Skeletal muscle cell (primary cell): ENCODE data around the gene FAM149B1.

Source experiments
- DNase-seq: peaks from one replicate; pipeline ENCODE4 v3.0.0-alpha.2; 2010; ENCODE audit warnings: low read depth
- H3K4me3 ChIP-seq: 2 replicates; pipeline ENCODE4 v1.5.1; 2011; ENCODE audit warnings: low read depth, mild to moderate bottlenecking, control low read depth, low read length, moderate library complexity

Gene FAM149B1

DNA sequence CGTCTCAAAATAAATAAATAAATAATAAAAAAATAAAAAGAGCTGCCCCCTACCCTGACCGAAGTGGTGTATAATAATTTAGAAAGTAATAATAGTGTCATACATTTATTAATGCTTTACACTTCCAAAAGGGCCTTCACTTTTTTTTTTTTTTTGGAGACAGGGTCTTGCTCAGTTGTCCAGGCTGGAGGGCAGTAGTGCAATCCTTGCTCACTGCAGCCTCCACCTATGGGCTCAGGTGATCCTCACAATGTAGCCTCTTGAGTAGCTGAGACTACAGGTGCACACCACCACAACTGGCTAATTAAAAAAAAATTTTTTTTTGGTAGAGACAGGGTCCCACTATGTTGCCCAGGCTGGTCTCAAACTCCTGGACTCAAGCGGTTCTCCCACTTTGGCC lies 1.4 kb downstream of the FAM149B1 start:
- H3K4me3 ChIP-seq: no peak overlapping the region
- no peak for DNase-seq

DNA sequence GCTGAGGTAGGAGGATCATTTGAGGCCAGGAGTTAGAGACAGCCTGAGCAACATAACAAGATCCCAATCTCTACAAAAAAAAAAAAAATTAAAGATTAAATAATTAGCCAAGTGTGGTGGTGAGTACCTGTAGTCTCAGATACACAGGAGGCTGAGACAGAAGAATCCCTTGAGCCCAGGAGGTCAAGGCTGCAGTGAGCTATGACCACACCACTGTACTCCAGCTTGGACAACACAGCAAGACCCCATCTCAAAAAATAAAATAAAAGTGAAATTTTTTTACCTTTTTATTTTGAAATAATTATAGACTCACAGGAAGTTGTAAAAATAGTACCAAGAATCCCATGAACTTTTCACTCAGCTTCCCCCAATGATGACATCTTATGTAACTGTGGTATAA lies 4.9 kb downstream of the FAM149B1 start:
- no peak for DNase-seq
- no peak overlapping the region for H3K4me3 ChIP-seq

DNA sequence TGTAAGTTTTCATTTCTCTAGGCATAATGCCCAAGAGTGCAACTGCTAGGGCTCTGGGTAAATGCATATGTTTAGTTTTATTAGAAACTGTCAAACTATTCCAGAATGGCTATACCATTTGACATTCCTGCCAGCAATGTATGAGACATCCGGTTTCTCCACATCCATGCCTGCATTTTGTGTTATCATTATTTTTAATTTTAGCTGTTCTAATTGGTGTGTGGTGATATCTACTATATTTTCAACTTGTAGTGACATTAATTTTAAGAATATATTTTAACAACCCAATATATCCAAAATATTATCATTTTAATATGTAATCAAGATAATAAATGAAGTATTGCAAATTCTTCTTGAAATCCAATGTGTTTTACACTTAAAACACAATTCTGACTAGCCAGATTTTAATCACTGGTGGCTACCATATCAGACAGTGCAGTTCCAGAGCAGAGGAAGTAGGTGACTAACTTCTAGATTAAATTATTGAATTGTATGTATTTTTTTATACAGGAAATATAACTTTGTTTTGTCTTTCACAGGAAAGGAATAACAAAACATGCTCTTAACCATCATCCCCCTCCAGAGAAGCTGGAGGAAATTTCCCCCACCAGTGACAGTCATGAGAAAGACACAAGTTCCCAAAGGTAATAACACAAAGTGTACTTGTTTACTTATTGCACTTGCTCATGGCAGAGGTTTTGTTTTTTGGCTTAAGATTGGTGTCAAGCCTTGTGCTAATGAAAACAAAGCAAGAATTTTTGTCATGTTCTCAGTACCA lies 6.4 kb downstream of the FAM149B1 start:
- H3K4me3 ChIP-seq: no peak overlapping the region
- DNase-seq: no peak

DNA sequence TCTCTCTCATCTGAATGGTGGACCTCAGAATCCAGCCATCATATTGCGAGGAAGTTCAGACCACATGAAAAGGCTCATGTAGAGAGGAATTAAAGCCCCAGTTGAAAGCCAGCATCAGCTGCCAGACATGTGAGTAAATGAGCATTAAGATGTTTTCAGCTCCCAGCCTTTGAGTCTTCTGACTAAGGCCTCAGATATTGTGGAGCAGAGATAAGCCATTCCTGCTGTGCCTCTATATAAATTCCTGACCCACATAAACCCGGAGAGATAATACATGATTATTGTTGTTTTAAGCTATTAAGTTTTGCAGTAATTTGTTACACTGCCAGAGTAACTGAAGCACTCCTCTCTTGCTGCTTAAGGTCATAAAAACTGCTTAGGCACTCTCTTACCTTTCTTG lies 14.6 kb downstream of the FAM149B1 start:
- H3K4me3 ChIP-seq: no peak overlapping the region
- no peak for DNase-seq

DNA sequence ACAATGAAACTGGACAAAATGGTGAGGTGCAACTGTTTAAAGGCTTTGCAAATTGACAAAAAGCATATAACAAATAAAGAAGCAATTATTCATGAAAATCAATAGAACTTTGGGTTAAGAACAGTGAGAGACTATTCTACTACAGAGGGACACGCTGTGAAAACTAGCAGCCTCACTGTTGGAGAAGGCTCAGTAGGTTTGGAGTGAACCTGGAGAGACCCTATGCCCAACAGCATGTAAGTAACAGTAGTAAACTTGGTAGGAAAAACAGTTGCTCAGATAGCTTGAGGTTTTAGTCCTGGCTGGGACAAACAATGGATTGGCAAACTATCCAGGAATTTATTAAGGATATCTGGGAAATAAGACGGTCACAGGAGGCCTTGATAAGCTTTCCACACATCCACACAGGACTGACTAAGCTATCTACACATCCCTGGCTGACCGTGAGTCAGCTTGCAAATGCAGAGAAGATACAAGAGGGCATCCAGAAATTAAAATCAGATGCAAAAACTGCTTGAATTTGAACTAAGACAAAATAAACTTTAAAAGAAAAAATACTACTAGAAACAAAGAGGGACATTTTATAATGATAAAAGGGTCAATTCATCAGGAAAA lies 15.9 kb downstream of the FAM149B1 start:
- no peak for DNase-seq
- H3K4me3 ChIP-seq: no peak overlapping the region

DNA sequence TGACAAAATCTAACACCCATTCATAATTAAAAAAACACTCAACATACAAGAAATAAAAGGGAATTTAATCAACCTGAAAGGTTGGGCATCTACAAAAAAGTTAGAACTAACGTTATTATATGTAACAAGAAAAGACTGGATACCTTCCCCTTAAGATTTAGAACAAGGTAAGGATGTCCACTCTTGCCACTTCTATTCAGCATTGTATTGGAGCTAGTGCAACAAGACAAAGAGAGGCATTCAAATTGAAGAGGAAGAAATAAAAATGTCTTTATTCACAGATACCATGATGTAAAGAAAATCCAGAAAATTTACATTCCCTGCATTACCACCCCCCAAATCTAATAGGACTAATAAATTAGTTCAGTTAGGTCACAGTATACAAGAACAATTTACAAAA lies 18.3 kb downstream of the FAM149B1 start:
- no peak for DNase-seq
- no peak overlapping the region for H3K4me3 ChIP-seq

DNA sequence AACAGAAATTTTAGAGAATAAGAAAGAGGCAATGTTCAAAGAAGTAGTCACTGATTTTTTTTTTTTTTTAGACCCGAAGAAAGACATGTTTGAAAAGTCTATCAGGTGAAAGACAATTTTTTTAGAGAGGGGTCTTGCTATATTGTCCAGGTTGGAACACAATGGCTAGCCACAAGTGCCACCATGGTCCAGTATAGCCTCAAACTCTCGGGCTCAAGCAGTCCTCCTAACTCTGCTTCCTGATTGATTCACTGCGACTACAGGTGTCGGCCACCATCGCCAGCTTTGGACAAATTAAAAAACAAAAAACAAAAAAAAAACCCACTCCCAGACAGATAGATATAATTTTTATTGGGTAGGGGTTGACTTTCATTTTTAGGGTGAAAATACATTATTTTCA lies 22.3 kb downstream of the FAM149B1 start:
- H3K4me3 ChIP-seq: no peak overlapping the region
- no peak for DNase-seq

DNA sequence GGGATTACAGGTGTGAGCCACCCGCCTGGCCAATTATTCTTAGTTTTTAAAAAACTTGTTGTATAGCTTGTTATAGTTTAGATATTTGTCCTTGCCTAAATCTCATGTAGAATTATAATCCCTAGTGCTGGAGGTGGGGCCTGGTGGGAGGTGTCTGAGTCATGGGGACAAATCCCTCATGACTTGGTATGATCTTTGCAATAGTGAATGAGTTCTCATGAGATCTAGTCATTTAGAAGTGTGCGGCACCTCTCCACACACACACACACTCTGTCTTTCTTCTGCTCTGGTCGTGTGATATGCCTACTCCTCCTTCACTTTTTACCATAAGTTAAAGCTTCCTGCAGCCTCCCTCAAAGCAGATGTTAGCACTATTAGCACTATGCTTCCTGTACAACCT lies 37.2 kb downstream of the FAM149B1 start:
- DNase-seq: no peak
- H3K4me3 ChIP-seq: no peak overlapping the region

DNA sequence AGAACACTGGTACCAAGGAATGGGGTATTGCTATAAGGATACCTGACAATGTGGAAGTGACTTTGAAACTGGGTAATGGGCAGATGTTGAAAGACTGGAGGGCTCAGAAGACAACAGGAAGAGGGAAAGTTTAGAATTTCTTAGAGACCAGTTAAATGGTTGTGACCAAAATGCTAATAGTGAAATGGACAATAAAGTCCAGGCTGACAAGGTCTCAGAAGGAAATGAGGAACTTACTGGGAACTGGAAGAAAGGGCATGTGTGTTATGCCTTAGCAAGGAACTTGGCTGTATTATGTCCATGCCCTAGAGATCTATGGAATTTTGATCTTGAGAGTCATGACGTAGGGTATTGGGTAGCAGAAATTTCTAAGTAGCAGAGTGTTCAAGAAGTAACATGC lies 38.0 kb downstream of the FAM149B1 start:
- DNase-seq: no peak
- H3K4me3 ChIP-seq: no peak overlapping the region

DNA sequence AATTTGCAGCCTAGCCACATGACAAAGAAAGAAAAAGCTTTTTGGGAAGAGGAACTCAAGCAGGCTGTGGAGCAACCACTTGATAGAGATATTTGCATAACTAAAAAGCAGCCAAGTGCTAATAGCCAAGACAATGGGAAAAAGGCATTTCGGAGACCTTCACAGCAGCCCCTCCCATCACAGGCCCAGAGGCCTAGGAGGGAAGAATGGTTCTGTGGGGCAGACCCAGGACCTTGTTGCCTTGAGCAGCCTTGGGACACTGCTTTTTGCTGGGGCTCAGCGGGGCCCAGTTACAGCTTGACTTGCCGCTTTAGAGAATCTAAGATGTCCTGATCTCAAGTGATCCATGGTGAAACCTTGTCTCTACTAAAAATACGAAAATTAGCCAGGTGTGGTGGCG lies 38.5 kb downstream of the FAM149B1 start:
- no peak for DNase-seq
- no peak overlapping the region for H3K4me3 ChIP-seq

DNA sequence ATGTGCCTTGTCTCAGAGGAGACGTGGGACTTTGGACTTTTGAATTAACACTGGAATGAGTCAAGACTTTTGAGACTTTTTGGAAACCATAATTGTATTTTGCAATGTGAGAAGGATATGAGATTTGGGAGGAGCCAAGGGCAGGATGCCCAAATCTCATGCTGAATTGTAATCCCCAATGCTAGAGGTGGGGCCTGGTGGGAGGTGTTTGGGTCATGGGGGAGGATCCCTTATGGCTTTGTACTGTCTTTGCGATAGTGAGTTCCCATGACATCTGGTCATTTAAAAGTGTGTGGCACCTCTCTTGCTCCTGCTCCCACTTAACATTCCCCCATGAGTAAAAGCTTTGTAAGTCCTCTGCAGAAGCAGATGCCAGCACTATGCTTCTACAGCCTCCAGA lies 40.0 kb downstream of the FAM149B1 start:
- no peak overlapping the region for H3K4me3 ChIP-seq
- no peak for DNase-seq

DNA sequence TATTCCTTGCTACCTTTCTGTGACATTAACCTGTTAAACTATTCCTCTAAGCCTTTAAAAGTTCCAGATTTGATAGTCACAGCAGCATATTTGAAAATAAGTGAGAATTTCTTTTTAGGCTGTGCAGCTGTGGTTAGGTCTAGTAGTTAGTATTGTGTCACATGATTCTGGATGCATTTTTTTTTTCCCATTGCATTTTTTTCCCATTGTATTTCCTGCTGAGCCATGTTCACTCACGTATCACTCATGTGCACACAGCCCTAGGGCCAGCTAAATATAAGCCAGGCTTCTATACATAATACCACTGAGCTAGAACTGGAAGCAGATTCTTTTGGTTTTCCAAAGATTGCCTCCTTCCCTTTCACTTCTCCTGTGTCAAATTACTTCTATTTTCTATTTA lies 41.8 kb downstream of the FAM149B1 start:
- no peak for DNase-seq

DNA sequence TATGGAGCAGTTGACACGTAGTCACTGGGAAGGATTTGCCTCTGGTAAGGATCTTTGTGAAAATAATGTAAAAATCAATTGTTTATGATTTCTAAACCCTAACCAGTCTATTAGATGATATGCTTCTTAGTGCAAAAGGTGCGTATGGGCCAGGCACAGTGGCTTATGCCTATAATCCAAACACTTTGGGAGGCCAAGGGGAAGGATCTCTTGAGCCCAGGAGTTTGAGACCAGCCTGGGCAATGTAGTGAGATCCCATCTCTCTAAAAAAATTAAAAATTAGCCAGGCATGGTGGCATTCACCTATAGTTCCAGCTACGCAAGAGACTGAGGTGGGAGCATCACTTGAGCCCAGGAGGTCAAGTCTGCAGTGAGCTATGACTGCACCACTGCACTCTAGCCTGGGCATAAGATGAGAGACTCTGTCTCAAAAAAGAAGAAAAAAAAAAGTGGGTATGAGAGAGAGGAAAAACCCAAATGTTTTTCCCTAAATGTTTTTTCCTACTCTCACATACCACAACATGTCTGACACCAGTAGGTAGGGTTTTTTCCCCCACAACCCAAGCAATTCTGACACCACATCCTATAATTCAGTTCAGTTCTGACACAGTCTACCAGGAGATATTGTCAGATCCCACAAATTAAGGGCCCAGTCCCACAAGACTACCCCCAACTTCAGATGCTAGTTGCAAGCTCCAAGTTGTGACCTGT lies 42.6 kb downstream of the FAM149B1 start:
- no peak overlapping the region for H3K4me3 ChIP-seq
- no peak for DNase-seq

More for the DNA sequence above, 41.8 kb downstream of the FAM149B1 start:
- H3K4me3 ChIP-seq: no peak overlapping the region

DNA sequence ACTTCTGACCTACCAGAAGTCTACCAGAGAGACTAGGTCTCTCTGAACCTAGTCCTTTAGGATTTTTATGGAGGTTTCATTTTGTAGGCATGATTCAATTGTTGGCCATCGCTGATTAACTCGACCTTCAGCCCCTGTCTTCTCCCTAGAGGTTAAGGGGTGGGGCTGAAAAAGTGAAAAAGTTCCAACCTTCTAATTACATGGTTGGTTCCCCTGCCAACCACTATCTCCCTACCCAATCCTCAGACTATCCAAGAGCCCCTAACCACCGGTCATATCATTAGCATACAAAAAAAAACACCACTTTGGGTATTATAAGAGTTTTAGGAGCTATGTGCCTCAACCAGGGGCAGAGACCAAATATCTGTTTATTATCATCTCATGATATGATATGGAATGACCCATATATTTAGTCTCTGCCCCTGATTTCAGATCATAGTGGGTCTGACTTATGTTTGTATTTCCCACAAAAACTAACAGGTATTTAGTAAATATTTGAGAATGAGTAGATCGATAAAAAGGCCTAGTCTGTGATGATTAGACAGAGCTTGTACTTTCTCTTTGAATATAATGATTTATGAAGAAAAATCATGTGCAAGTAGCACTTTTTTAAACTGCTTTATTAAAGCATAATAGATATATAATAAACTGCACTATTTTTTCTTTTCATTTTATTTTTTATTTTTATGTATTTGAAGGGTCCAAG lies 43.3 kb downstream of the FAM149B1 start:
- DNase-seq: no peak
- no peak overlapping the region for H3K4me3 ChIP-seq

DNA sequence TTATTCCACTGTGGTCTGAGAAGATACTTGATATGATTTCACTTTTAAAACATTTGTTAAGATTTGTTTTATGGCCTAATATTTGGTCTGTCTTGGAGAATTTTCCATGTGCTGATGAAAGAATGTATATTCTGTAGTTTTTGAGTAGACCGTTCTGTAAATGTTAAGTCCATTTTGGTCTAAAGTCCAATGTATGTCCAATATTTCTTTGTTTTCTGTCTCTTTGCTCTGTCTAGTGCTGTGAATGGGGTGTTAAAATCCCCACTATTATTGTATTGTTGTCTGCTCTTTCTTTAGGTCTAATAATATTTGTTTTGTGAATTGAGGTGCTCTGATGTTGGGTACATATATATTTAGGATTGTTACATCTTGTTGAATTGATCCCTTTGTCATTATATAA lies 47.8 kb downstream of the FAM149B1 start:
- H3K4me3 ChIP-seq: no peak overlapping the region

DNA sequence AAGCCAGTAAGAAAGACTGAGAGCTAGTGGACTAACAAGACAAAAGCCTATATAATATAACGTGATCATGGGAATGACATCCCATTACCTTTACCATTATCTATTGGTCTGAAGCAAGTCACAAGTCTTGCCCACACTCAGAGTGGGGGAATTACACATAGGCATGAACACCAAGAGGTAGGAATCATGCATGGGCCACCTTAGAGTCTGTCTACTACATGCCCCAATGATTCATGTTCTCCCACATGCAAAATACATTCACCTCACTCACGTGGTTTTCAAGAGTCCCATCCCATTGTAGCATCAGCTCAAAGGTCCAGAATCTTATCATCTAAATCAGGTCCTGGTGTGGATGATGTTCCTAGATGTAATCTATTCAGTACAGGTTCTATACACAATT lies 49.7 kb downstream of the FAM149B1 start:
- H3K4me3 ChIP-seq: no peak overlapping the region
- no peak for DNase-seq

More for the DNA sequence above, 47.8 kb downstream of the FAM149B1 start:
- no peak for DNase-seq

DNA sequence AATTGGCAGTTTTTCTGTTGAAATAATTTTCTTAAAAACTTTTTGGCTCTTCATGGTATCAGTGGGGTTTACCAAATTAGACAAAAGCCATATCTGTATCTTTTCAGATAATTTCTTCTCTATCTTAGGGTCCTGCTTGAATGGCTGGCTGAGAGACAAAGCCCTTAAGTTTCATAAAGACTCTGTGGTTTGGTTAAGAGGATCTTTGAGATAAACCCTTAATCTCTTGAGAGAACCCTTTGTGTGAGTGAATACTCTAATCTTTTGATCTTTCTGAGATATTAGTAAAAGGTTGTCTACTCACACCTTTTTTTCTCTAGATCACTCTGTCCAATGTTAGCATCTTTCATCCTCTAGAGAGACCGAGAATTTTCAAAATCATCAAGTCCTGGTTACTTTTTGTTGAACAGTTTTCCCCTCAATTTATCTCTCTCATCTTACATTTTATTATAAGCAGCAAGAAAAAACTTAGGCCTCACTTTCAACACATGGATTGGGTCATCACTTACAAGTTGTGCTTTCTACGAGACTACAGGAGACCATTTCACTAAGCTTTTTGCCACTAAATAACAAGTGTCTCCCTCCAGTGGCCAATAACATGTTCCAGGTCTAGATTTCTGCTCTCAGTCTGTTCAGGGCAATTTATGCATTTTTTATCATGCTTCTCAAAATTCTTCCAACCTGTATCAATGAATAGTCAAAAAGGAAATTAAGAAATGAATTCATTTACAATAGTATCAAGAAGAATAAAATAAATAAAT lies 50.7 kb downstream of the FAM149B1 start:
- DNase-seq: no peak
- H3K4me3 ChIP-seq: no peak overlapping the region

DNA sequence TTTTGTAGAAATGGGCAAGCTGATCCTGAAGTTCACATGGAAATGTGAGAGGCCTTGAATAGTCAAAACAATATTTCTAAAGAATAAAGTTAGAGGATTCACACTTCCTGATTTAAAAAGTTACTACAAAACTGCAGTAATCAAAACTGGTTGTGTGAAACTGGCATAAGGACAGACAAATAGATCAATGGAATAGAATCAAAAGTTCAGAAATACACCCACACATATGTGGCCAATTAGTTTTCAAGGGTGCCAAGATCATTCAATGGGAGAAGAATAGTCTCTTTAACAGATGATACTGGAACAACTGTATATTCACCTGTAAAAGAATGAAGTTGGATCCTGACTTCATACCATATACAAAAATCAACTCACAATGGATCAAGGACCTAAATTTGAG lies 51.5 kb downstream of the FAM149B1 start:
- H3K4me3 ChIP-seq: no peak overlapping the region
- no peak for DNase-seq

DNA sequence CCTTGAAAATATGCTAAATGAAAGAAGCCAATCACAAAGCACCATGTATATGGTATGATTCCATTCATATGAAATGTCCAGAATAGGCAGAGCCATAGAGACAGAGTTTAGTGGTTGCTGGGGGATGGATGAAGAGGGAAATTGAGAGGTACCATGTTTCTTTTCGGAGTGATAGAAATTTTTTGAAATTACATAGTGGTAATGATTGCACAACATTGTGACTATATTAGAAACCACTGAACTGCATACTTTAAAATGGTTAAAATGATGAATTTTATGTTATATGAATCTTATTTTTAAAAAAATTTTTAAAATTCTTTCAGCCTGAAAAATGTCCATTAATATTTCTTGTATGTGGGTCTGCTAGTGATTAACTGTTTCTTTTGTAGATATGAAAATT lies 53.1 kb downstream of the FAM149B1 start:
- no peak for DNase-seq

More for the DNA sequence above, 53.1 kb downstream of the FAM149B1 start:
- H3K4me3 ChIP-seq: no peak overlapping the region
